Middle frontal gyrus (tissue), 1 donor: Measurements from ENCODE around the gene PTX4.

Source experiments
- DNase-seq: peaks from one replicate; pipeline ENCODE4 v3.0.0-alpha.2; 2015; ENCODE audit warnings: low spot score; ENCODE audit errors: extremely low spot score

The PTX4 gene

DNA sequence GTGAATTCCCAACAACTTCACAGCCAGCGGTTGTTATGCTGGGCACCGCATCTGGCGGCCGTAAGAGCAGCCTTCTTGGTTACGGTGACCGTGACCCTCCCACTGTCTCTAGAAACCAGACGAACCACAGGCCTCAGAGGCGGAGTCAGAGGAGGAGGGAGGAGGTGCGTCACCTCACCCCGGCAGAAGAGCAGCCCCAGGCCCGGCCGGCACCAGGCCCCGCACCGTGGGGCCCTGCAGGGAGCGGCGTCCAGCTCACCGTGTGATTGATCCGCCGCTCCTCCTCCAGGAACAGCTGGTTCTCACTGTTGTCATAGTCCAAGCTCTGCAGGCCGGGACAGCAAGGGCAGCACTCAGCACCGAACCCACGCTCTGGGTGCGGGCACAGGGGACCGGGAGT, 27.6 kb downstream of the PTX4 start:
- DNase-seq = no peak

DNA sequence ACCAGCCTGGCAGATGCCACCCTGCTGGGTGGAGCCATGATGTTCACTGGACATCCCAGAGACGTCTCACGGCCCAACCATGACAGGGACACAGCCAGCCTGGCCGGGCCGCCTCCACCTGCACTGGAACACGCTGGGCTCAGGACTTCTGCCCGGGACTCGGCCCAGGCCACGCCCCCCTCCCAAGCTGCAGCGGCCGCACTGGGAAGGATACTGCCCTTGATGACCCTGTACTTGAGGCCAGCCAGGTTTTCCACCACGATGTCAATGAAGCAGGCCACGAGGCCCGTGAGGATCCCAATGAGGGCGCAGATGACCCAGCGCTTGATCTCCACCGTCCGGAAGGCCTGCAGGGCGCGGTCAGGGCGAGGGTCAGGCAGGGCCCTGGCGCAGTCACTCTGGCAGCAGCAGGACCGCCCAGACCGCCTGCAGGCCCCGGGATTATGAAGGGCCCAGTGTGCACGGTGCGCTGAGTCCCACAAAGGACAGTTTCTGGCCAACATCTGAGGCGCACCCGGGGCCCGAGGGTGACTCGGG, 28.1 kb downstream of the PTX4 start:
- DNase-seq = no peak

DNA sequence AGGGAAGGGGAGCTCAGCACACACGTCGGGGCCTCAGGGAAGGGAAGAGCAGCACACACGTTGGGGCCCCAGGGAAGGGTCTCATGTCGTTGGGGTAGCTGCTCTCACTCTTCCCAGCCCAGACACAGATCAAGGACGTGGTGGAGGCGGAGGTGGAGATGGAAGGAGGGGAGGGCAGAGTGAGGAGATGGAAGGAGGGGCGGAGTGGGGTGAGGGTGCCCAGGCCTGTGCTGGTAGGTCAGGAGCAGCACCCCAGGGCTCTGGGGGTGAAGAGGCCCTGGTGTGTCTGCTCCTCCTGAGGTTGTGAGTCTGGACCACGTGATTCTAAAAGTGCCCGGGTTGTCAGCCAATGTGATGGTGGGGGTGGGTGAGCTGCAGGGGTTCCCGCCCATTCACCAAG, 28.8 kb downstream of the PTX4 start:
- no peak for DNase-seq

DNA sequence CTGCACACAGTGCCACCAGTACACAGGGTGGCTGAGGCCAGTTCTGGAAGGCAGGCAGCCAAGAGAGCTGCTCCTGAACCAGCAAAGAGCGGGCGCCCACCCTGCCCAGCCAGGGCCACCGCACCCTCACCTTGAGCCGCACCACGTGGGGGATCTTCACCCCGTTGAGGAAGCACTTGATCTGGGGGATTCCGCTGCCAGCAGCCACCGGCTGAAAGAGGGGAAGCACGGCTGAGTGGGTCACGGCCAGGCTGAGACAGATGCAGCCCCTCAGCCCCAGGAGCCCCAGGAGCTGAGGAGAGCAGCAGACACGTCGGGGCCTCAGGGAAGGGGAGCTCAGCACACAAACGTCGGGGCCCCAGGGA, 29.8 kb downstream of the PTX4 start:
- no peak for DNase-seq

DNA sequence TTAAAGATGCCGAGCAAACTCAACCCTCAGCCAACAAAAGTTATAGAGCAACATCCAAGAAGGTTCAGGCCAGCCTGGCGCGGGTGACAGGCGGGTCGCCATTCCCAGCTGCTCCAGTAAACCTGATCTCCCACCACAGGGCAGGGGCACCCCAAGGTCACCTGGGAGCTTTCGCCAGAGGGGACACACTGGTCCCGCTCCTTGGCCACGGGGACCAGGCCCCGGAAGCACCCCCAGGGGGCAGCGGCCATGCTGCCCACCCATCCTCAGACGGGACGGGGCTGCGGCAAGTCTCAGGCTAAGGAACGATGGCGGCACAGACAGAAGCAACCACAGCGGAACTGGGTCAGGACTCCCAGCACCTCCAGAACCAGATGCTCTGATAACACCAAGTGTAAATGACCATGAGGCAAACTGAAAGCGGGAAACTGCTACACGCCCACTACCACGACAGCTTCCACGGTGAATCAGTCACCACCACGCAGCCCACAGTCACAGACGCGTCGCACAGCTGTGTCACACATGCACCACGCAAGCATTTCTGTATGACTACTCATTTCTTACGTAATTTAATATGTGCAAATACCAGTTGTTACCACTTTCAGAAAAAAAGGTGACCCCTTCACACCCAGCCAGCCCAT, 30.3 kb downstream of the PTX4 start:
- no peak for DNase-seq

DNA sequence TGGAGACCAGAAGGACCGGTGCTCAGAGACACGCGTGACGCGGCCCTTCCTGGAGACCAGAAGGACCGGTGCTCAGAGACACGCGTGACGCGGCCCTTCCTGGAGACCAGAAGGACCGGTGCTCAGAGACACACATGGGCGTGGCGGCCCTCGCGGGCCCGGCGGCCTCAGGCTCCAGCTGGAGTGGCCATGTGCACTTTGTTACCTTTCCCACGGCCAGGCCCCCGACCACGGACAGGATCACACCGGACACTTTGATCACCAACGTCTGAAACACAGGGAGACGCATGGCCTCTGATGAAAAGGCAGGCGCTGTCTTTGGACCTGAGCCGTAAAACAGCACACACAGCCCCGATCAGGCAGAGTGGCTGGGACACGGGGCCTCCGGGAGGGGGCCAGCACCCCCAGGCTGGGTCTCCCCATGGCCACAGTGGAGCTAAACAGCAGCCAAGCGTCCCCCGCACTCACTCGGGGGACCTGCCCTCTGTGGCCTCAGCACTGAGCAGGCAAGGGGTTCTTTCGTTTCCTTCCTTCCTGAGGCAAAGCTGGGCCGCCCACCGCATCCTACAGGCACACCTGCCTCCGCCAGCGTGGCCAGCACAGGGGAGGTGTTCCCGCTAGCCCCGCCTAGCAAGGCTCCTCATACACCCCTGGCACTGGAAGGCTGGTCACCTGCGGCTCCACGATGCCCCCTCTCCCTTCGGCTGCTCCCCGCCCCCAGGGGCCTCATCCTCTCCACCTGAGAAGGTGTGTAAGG, 31.1 kb downstream of the PTX4 start:
- DNase-seq = no peak

DNA sequence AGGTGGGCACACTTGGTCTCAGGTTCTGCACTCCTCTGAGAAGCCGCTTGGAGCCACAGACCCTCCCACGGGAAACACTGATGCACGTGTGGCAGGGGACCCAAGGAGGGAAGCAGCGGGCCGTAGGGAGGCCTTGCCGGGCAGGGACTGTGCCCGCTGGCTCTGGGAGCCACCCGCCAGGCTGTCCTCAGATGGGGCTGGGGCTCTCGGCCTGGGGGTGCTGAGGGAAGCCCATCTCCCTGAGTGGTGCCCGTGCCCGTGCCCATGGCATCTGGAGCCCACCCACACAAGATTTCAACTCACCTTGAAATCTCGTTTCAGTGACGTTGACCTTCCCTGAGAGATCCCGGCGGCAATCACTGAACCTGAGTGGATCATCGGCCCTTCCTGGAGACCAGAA, 31.8 kb downstream of the PTX4 start:
- DNase-seq = no peak

DNA sequence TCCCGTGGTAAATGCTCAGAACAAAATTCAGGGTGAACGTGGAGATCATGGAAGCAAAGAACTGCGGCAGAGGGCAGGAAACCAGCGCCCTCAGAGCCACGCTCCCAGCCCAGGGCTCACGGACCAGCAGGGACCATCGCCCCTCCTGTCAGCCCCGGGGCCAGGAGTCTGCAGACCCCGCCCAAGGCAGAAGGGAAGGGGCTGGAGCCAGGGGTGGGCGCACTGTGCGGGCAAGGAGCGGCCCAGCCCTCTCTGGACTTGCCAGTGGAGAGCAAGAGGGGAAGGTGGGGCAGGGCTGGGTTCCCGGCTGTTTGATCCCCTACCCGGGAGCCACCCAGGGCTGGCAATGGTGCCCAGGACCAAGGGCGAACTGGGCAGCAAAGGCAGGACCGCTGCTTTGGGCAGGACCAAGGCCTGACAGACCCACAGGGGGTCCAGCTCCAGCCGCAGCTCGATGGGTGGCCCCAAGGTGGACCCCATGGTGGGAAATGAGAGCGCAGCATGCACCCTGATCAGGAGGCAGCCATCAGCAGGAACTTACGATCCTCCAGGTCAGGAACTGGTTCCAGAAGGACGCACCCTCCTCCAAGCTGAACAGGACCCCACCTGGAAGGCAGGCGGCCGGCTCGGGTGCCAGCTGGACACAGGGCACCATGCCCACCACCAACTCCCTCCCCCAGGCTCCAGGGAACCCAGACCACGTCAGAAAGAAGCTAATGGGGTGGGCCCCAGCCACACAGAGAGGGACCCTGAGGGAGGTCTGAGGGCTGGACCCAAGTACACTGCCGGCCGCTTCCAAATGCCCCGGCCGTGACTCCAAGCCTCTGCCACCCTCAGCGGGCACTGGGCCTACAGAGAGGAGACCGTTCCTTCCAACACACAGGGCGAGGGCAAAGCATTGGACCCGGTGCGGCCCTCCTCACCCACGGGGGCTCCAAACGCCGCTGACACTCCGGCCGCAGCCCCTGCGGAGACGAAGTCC, 33.3 kb downstream of the PTX4 start:
- no peak for DNase-seq

DNA sequence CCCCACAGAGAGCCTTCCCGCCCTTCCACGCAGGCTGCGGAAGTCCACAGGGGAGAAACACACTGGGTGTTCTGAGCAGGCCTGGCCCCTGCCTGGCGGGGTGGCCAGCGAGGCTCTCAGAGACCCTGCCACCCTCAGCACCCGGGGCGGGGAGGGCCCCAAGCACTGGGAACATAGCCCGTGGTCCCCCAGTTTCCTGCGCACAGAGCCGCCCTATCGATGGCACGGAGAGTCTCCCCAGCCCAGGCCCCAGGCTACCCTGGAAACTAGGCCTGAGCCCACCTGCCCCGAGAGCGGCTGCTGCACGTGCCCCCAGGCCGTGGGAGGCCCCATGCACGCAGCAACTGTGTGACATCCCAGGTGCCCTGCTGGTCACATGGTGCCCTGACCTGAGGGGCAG, 34.2 kb downstream of the PTX4 start:
- no peak for DNase-seq

DNA sequence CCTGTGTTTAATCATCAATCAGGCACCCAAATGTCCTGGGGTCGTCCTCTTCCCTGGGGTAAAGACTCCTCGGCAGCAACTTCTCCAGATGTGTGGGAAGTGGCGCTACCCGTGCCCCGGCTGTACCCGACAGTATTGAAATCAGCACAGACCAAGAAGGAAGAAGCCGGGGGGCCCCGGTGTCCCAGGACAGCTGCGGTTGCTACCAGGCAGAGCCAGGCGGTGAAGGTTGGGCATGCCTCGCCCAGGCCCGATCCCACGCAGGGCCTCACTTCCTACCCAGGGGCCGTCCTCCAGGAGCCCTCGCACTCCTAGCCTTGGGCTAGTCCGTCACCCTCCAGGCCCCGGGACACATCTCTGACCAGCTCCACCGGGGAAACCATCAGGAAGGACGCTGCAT, 35.4 kb downstream of the PTX4 start:
- DNase-seq = no peak

DNA sequence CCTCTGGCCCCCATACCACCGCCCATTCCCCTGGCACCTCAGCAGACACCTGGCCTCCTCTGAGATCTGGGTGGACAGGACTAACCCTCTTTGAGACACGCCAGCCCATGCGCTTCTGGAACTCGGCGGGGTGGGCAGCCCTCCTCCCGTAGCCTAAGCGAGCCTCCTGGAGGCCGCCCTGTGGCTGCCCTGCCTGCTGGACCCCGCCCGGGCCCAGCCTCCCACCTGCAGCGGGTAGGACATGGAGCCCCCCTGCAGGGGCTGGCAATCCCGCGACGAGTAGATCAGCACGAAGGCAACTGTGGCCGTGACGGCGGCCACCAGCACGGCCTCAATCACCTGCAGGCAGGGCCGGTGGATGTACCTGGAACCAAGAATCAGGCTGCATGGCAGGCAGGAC, 36.2 kb downstream of the PTX4 start:
- DNase-seq = no peak

DNA sequence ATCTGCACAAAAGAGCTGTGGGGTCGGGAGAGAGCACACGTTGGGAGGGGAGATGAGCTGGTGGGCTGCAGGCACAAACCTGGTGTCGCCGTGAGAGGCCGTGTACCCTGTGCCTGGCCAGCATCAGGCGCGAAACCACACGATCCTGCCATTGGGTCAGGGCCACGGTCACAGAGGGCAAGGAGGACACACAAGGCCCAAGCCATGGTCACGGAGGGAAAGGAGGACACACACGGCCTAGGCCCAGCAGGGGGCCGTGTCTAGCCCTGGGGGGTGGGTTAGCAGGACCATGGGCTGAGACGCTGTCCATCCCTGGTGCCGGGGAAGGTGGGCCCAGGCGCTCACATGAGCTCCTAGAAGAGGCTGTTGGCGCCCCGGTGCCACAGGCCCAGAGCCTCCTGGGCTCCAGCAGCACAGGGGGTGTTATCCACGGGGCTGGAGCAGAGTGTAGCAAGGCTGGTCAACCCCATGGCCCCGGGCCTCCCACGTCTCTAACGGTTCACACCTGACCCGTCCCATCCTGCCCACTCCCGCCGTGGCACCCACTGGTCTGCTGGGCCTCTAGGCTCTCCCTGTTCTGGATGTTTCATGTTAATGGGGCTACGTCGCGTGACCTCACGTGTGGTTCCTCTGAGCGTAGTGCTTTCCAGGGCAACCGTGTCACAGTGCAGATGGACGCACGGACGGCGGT, 36.9 kb downstream of the PTX4 start:
- no peak for DNase-seq

DNA sequence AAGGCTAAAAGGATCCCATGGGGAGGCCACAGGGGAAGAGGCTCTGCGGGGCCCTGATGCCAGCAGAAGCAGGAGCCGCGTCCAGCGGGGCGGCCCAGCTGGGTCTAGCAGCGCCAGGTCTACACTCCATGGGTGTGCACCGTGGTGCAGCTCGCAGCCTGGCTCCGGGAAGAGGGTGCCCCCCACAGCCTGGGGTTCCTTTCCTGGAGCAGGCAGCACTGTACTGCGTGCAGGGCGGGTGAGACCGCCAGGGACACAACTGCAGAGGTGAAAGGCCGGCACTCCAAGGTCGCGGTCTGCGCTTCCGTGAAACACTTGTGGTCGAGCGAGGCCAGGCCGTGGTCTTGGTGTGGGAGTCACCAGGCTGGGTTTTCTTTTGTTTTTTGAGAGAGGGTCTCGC, 37.9 kb downstream of the PTX4 start:
- no peak for DNase-seq

DNA sequence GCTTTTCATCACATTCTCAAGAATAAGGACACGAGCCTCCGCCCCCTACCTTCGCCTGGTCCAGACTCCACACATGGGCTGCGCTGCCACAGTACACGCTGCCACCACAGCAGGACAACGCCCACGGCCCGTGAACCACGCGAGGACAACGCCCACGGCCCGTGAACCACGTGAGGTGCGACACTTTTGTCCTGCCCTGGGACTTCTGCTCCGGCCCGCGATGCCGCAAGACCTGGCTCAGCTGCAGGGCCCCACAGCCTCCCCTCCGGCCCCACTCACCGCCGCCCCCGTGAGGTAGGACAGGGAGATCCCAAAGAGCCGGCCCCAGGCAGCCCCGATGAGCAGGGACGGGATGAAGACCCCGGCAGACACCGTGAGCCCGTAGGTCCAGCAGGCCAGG, 38.5 kb downstream of the PTX4 start:
- peak; percentile 3 for DNase-seq

DNA sequence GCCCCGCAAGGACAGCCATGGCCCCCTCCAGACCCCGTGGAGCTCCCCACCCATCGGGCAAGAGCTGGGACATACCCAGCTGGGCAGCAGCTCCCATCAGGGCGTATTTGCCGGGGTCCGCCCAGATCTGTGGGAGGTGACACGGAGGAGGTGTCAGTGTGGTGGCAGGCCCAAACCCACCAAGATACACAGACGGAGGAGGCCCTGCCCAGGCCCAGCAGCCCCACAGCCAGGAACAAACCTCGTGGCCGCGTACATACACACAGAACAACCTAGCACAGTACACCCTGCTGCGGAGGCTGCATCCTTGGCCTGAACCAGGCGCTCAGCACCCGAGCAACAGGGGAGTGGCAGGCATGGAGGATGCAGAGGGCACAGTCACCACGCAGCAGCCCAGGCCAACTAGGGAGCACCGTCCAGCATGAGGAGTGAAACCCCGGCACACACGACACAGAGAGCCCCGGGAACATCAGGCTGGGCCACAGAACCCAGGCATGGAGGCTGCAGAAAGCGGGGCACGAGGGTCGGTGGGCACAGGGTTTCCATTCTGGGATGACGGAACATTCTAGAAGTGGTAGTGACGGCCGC, 39.4 kb downstream of the PTX4 start:
- DNase-seq = no peak

DNA sequence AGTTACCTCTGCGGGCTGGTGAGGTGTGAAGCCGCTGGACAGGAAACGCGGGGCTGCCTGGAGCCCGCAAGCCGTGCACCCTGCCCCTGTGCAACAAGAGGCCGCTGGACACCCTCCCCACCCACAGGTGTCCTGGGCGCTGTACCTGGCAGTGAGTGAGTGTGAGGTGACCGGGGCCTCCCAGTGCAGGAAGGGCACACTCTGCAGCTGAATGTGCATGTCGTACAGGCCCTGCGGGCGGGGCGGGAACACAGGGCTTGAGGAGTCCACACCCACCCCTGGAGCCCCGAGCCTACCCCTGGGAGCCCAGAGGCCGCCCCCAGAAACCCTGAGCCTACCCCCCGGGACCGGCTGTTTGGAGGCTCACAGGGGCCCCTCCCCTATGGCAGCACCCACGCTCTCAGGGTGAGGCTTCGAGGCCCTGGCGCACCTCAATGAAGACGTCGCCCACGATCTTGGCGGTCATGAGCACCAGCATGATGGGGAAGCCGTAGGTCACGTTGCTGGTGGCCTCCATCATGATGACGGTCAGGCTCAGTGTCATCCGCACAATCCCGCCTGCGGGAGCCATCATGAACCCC, 40.1 kb downstream of the PTX4 start:
- DNase-seq = no peak

DNA sequence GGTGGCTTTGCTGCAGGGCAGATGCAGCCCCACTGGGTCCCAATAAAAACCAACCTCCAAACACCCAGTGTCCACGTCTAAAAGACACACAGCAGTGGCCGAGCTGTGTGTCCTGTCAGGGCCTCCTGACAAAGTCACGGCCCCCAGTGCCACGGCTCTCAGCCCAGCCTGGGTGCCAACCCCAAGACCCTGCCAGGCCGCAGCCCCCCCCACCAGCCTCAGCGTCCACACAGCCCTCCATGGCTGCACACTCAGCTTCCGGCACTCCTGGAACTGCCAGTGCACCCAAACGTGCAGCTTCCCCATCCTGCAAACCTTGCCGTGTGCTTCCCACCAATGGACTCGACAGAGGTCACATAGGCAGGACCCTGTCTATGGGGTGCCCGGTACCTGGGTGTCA, 40.8 kb downstream of the PTX4 start:
- DNase-seq = no peak

DNA sequence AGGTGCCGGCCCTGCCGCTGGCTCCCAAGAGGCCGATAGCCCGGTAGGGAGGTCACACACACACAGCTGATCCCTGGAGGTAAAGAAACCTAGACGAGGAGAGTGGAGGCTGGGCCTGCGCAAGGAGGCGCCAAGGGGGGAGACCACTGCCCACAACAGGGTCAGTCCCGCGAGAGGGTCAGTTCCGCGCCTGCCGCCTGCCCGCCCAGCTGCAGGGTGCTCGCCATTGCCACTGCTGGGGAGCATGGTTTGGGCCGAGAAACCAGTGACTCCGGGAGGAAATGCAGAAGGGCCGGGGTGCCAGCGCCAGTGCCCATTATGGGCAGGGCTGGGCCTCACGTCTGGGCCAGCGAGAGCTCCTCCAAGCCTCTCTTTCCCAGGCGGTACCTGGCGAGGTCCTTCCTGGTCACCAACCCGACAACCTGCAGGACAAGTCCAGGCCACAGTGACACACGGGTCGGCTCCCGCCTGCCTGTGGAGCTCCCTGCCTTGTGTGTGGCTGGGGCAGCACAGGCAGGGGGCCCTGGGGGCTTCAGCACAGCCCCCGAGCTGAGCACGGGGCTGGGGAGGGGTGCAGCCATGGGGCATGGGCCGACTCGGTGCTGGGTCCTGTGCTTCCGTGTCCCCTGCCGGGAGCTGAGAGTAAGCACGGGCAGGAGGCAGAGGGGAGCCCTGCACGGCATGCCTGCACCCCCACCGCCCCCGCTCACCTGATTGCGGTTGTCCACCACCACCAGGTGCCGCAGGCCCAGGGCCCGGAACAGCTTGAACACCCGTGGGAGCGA, 42.3 kb downstream of the PTX4 start:
- DNase-seq = no peak

DNA sequence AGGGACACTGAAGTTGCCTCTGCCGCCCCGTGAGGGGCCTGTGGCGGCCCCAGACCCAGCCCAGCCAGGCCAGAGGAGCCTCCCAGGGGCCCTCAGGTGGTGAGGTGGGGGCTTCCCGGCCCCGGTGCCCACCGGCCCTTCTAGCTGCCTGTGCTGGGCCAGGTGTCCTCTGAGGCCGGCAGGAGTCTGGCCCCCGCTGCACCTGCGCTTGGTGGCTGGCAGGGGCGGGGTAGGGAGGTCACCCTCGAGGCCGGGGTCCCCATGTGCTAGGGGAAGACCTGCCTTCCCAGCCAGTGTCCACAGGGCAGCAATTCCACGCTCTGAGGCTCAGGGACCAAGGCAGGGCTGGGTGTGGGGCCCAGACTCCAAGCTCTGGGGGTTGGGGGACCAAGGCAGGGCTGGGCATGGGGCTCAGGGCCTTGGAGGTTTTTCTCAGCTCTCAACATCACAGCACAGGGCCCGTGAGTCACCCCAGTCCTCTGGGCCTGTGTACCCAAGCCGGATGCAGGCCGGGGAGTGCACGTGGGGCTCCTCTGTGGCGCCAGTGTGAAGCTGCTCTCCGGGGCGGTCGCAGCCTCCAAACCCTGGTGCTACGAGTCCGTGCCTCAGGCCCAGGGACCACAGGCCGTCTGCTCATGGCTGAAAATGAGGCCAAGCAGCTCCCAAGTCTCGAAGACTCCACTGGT, 43.1 kb downstream of the PTX4 start:
- no peak for DNase-seq
